Measurements from ENCODE around the gene LAD1. TPM values are rescaled to one million over a fixed set of nuclear protein-coding genes. Genes with fewer than 3 reads are reported as not detected.

The LAD1 gene
- total and polyA plus RNA-seq, 2 of the 13 experiments (the other 11 are each of a cell fraction or from before 2014, with no cell fraction given), result 10.8 to 65.6 TPM

- no peak for TF ChIP-seq TCF7 (IDR thresholded peaks at IDR 0.05; ENCODE audit: low read depth)
- no peak for TF ChIP-seq STAT6 (CRISPR knock-in tag; IDR thresholded peaks at IDR 0.05; ENCODE audit: borderline replicate concordance)
- no peak for TF ChIP-seq MAFK (conservative IDR thresholded peaks at IDR 0.05 in 1 of 2, IDR thresholded peaks at IDR 0.05 in 1 of 2; ENCODE audit: low read length in 2 of 2)
- TF ChIP-seq PHF5A (CRISPR knock-in tag; IDR thresholded peaks at IDR 0.05; ENCODE audit: low read depth, unreplicated experiment), result no peak
Measured at GRCh38 chr1:201408834-201409200, 9.7 kb upstream of the LAD1 start (continued).

- Histone ChIP-seq H3K4me3 (replicated peaks in 1 of 3; ENCODE audit: insufficient read depth in 1 of 3, low read depth in 2 of 3, low read length in 3 of 3) (no peak overlapping the region), H3K79me2 (ENCODE audit: insufficient read depth, low read length) (no peaks in the 10 kb centered on the region), H2AFZ (ENCODE audit: low read length) (no peak overlapping the region), H4K20me1 (ENCODE audit: insufficient read depth, low read length) (no peaks in the 10 kb centered on the region), H3K9ac (ENCODE audit: insufficient read depth, low read depth, low read length) (no peak overlapping the region), H3K27ac (ENCODE audit: extremely low read length, insufficient read depth, low read length) (no peak overlapping the region), H3K4me2 (ENCODE audit: low read depth, low read length) (peak overlapping the region; percentile 51), H3K9me3 (ENCODE audit: low read length) (no peaks in the 10 kb centered on the region), H3K27me3 (ENCODE audit: control insufficient read depth in 1 of 2, insufficient read depth in 2 of 2, low read length in 2 of 2) (peaks cover 1 to 9% of the 10 kb centered on the region in 2 experiments; a peak in 1 of 5 replicates), H3K4me1 (ENCODE audit: insufficient read depth, low read length) (peaks cover 55% of the 10 kb centered on the region), H3K36me3 (replicated peaks in 1 of 2; ENCODE audit: control insufficient read depth in 1 of 2, insufficient read depth in 2 of 2, low read length in 2 of 2) (no peaks in the 10 kb centered on the region)
- FAIRE-seq, result peak; percentile 54
- peak; percentile 67 for DNase-seq (ENCODE audit: low spot score)
- ATAC-seq, result peak; percentile 76
- no TSS peak for BruUV-seq (replicated peaks)
- 12% methylated on average over 10 of the region's 11 CpGs for WGBS (ENCODE audit: low lambda C conversion rate)
- ChIA-PET POLR2A (no interaction called here), CTCF (ENCODE audit: low intra/inter-chr PET ratio, low total read pairs) (interaction anchor here (0.6 to 5.1 kb wide), 4 partner anchors 10 to 32 kb away, joined by 3 to 65 read pairs (median 4); partner anchors contain the start of gene TNNT2)
- intact Hi-C loops (cut with micrococcal nuclease; ENCODE audit: unreplicated experiment) (loop anchor here (1.0 kb wide), 1 partner anchor 23 kb away; no protein-coding TSS in a partner anchor), in situ Hi-C loops (cut with HindIII; ENCODE audit: extremely low pct_ligation_motif_present, low pct_unique_long_range_greater_than_20kb) (no loop called here)
- TF ChIP-seq ZMYM3 (CRISPR knock-in tag; IDR thresholded peaks at IDR 0.05), result 0 out of 2 replicates have a peak, but pooled peaks have one; percentile 5
- TF ChIP-seq STAG1 (CRISPR knock-in tag; IDR thresholded peaks at IDR 0.05), result peak; percentile 86
- 0 out of 2 replicates have a peak, but pooled peaks have one; percentile 46 for TF ChIP-seq CAMTA2 (CRISPR knock-in tag; IDR thresholded peaks at IDR 0.05; ENCODE audit: borderline replicate concordance)
- peak; percentile 50 for TF ChIP-seq PATZ1 (CRISPR knock-in tag; IDR thresholded peaks at IDR 0.05)
- TF ChIP-seq PAWR (CRISPR knock-in tag; IDR thresholded peaks at IDR 0.05; ENCODE audit: borderline replicate concordance), result no peak
- no peak for TF ChIP-seq ZNF616 (CRISPR knock-in tag; IDR thresholded peaks at IDR 0.05; ENCODE audit: low read depth)
- TF ChIP-seq KAT7 (CRISPR knock-in tag; IDR thresholded peaks at IDR 0.05; ENCODE audit: borderline replicate concordance), result no peak
- 0 out of 2 replicates have a peak, but pooled peaks have one; percentile 23 for TF ChIP-seq RXRB (CRISPR knock-in tag; IDR thresholded peaks at IDR 0.05; ENCODE audit: borderline replicate concordance)
- no peak for TF ChIP-seq KAT2B (IDR thresholded peaks at IDR 0.05; ENCODE audit: borderline replicate concordance, low read depth, low read length)
- no peak for TF ChIP-seq HIVEP1 (CRISPR knock-in tag; IDR thresholded peaks at IDR 0.05)
- TF ChIP-seq CREB1 (IDR thresholded peaks at IDR 0.05), result peak; percentile 97
- no peak for TF ChIP-seq CREB1 (CRISPR knock-in tag; IDR thresholded peaks at IDR 0.05)
- 0 out of 2 replicates have a peak, but pooled peaks have one; percentile 30 for TF ChIP-seq POGK (CRISPR knock-in tag; conservative IDR thresholded peaks at IDR 0.05)
Measured at GRCh38 chr1:201408176-201408833, 9.2 kb upstream of the LAD1 start.

All from HepG2 (cell line).